ENCODE measurements around the gene SNRNP200.

DNA sequence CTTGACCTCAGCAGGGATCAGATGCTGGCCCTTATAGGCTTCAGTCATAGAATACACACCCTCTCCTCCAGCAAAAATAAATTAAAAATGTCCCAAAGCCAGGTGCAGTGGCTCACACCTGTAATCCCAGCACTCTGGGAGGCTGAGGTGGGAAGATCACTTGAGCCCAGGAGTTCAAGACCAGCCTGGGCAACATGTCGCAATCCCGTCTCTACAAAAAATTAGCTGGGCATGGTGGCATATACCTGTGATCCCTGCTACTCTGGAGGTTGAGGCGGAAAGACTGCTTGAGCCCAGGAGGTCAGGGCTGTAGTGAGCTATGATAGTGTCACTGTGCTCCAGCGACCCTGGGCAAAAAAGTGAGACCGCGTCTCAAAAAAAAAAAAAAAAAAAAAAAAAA is 24.5 kb upstream of the SNRNP200 start:
- TF ChIP-seq POLR2AphosphoS5 (IDR thresholded peaks at IDR 0.05; ENCODE audit: low read depth) (no peak), GABPA (IDR thresholded peaks at IDR 0.05; ENCODE audit: low read depth) (no peak)
- TF ChIP-seq, protein P1, sequence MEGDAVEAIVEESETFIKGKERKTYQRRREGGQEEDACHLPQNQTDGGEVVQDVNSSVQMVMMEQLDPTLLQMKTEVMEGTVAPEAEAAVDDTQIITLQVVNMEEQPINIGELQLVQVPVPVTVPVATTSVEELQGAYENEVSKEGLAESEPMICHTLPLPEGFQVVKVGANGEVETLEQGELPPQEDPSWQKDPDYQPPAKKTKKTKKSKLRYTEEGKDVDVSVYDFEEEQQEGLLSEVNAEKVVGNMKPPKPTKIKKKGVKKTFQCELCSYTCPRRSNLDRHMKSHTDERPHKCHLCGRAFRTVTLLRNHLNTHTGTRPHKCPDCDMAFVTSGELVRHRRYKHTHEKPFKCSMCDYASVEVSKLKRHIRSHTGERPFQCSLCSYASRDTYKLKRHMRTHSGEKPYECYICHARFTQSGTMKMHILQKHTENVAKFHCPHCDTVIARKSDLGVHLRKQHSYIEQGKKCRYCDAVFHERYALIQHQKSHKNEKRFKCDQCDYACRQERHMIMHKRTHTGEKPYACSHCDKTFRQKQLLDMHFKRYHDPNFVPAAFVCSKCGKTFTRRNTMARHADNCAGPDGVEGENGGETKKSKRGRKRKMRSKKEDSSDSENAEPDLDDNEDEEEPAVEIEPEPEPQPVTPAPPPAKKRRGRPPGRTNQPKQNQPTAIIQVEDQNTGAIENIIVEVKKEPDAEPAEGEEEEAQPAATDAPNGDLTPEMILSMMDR (IDR thresholded peaks at IDR 0.05; ENCODE audit: insufficient read depth, low read length): no peak

Measured in HL-60 (cell line).